Measurements from ENCODE around the gene LBX1. TPM values are rescaled to one million over a fixed set of nuclear protein-coding genes. Genes with fewer than 3 reads are reported as not detected.
"Not testable (repeated sequence)": the region's sequence is repeated elsewhere in the genome, so short reads cannot be mapped to it uniquely, and the experiment has no call there.

Gene LBX1
- total and polyA plus RNA-seq, 2 of the 4 experiments (the other 2 are of a cell fraction), result not detected

DNA sequence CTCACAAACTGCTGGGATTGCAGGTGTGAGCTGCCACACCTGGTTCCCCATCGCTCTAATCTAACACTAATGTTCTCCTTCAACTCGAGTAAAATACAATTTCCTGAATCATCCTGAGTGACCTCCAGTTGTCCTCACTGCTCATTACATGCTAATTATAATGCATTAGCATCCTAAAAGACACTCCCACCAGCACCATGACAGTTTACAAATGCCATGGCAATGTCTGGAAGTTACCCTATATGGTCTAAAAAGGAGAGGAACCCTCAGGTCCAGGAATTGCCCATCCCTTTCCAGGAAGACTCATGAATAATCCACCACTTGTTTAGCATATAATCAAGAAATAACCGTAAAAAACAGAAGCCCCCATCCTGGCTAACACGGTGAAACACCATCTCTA is 26.6 kb downstream of the LBX1 start:
- H3K56ac ChIP-seq (ENCODE audit: extremely low read depth, insufficient read depth, low read length); ATAC-seq (ENCODE audit: low read depth); intact Hi-C loops (cut with micrococcal nuclease); H3K36me3 ChIP-seq (ENCODE audit: control insufficient read depth, insufficient read depth, low read length); H4K91ac ChIP-seq (ENCODE audit: insufficient read depth, low read depth, low read length); DNase-seq; H3K9ac ChIP-seq (ENCODE audit: low read depth, low read length); H2AK5ac ChIP-seq (ENCODE audit: low read depth, low read length); H3K23ac ChIP-seq (ENCODE audit: low read depth, low read length); H4K8ac ChIP-seq (ENCODE audit: low read depth in 2 of 2, low read length in 2 of 2); POLR2A ChIA-PET (ENCODE audit: unreplicated experiment); H2AFZ ChIP-seq (replicated peaks; ENCODE audit: low read length, poor library complexity); H3K9me3 ChIP-seq (ENCODE audit: control insufficient read depth, insufficient read depth, low read length); in situ Hi-C loops (cut with MboI; ENCODE audit: low sequenced_read_pairs); H3K4me2 ChIP-seq (ENCODE audit: low read depth, low read length); BruUV-seq (replicated peaks); H2AK9ac ChIP-seq (replicated peaks; ENCODE audit: low read depth, low read length, poor library complexity); H4K20me1 ChIP-seq (ENCODE audit: insufficient read depth, low read length); H3K9me1 ChIP-seq (ENCODE audit: insufficient read depth, low read length); H3K18ac ChIP-seq (ENCODE audit: low read depth, low read length); H3K27ac ChIP-seq (ENCODE audit: insufficient read depth, low read length); H2BK120ac ChIP-seq (ENCODE audit: low read depth, low read length); H2BK5ac ChIP-seq (ENCODE audit: low read depth, low read length, poor library complexity, severe bottlenecking); H3K4me3 ChIP-seq (ENCODE audit: insufficient read depth, low read depth, low read length); H3K79me1 ChIP-seq (ENCODE audit: low read depth in 1 of 2, low read length in 2 of 2); CTCF ChIA-PET; H3K14ac ChIP-seq (replicated peaks; ENCODE audit: low read depth, low read length); H2BK20ac ChIP-seq (ENCODE audit: low read depth, low read length); dilution Hi-C loops (cut with HindIII; ENCODE audit: low sequenced_read_pairs, unreplicated experiment); H2BK15ac ChIP-seq (ENCODE audit: low read depth, low read length); H3K4me1 ChIP-seq (ENCODE audit: control insufficient read depth, insufficient read depth, low read length); H3K4ac ChIP-seq (ENCODE audit: low read depth, low read length); H4K5ac ChIP-seq (ENCODE audit: low read depth, low read length): not testable (repeated sequence)
- WGBS, 2 experiments (ENCODE audit: extremely low coverage in 2 of 2, insufficient read length in 1 of 2), result no CpG with 5 or more reads among the region's 4 CpGs
- peaks cover 33% of the 10 kb centered on the region for H3K27me3 ChIP-seq (ENCODE audit: control insufficient read depth, insufficient read depth, low read length)

- CTCF ChIA-PET; H3K9me3 ChIP-seq (ENCODE audit: control insufficient read depth, insufficient read depth, low read length): not testable (repeated sequence)
Measured at GRCh38 chr10:101198326-101198977, 30.8 kb downstream of the LBX1 start.

More at GRCh38 chr10:101198326-101198977, 30.8 kb downstream of the LBX1 start:
- H3K4ac ChIP-seq (ENCODE audit: low read depth, low read length); H3K9me1 ChIP-seq (ENCODE audit: insufficient read depth, low read length); H3K9ac ChIP-seq (ENCODE audit: low read depth, low read length); H3K56ac ChIP-seq (ENCODE audit: extremely low read depth, insufficient read depth, low read length); H2AK5ac ChIP-seq (ENCODE audit: low read depth, low read length); H2AFZ ChIP-seq (replicated peaks; ENCODE audit: low read length, poor library complexity); intact Hi-C loops (cut with micrococcal nuclease); H4K20me1 ChIP-seq (ENCODE audit: insufficient read depth, low read length); DNase-seq; H3K79me1 ChIP-seq (ENCODE audit: low read depth in 1 of 2, low read length in 2 of 2); H3K23ac ChIP-seq (ENCODE audit: low read depth, low read length); H3K4me2 ChIP-seq (ENCODE audit: low read depth, low read length); H3K27ac ChIP-seq (ENCODE audit: insufficient read depth, low read length); H3K14ac ChIP-seq (replicated peaks; ENCODE audit: low read depth, low read length); H2BK5ac ChIP-seq (ENCODE audit: low read depth, low read length, poor library complexity, severe bottlenecking); H3K4me1 ChIP-seq (ENCODE audit: control insufficient read depth, insufficient read depth, low read length); H2BK120ac ChIP-seq (ENCODE audit: low read depth, low read length); H3K4me3 ChIP-seq (ENCODE audit: insufficient read depth, low read depth, low read length); ATAC-seq (ENCODE audit: low read depth); BruUV-seq (replicated peaks); H4K91ac ChIP-seq (ENCODE audit: insufficient read depth, low read depth, low read length); H3K36me3 ChIP-seq (ENCODE audit: control insufficient read depth, insufficient read depth, low read length); H2BK15ac ChIP-seq (ENCODE audit: low read depth, low read length); H2AK9ac ChIP-seq (replicated peaks; ENCODE audit: low read depth, low read length, poor library complexity); H4K5ac ChIP-seq (ENCODE audit: low read depth, low read length); dilution Hi-C loops (cut with HindIII; ENCODE audit: low sequenced_read_pairs, unreplicated experiment); H4K8ac ChIP-seq (ENCODE audit: low read depth in 2 of 2, low read length in 2 of 2); in situ Hi-C loops (cut with MboI; ENCODE audit: low sequenced_read_pairs); H3K18ac ChIP-seq (ENCODE audit: low read depth, low read length); H2BK20ac ChIP-seq (ENCODE audit: low read depth, low read length); POLR2A ChIA-PET (ENCODE audit: unreplicated experiment): not testable (repeated sequence)
- 80% methylated on average over 1 of the region's 8 CpGs; no CpG with 5 or more reads in 1 of the 2 experiments for WGBS, 2 experiments (ENCODE audit: extremely low coverage in 2 of 2, insufficient read length in 1 of 2)
- H3K27me3 ChIP-seq (ENCODE audit: control insufficient read depth, insufficient read depth, low read length), result peaks cover 42% of the 10 kb centered on the region

Measured in IMR-90 (cell line).